ENCODE data around the gene PRICKLE3.

DNA sequence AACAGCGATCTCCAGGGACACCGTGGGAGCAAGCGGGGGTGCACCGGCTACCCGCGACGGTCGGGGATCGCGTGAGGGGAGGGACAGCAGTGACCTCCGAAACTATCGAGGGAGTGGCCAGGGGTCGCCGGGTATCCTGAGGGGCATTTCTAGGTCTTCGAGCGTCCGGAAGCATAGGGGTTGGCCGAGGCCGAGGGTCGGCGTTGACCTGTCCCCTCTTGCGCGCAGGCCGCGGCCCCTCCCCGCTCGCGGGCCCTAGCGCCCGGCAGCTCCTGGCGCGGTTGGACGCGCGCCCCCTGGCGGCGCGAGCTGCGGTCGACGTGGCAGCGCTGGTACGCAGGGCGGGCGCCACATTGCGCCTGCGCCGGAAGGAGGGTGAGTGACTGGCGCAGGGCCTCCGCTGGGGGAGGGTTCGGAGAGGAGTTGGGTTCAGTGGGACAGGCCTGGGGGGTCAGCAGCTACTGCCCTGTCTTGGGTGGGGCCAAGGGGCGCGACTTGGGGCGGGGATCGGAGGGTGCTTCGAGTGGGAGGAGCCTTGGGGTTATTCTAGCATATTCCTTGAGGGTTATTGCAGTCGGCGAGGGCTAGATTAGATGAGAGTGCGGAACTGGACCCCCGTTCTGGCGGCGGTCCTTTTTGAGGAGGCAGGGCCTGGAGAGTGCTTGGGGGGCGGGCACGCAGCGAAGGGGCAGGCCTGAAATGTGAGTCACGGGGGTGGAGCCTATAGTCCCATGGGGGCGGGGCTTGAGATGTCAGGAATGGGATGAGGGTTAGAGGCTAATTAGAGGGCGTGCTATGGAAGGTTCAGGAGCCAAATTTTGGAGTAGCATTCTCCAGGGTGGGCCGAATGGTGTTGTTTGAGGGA, 22.4 kb downstream of the PRICKLE3 start:
- TF ChIP-seq, protein P1, sequence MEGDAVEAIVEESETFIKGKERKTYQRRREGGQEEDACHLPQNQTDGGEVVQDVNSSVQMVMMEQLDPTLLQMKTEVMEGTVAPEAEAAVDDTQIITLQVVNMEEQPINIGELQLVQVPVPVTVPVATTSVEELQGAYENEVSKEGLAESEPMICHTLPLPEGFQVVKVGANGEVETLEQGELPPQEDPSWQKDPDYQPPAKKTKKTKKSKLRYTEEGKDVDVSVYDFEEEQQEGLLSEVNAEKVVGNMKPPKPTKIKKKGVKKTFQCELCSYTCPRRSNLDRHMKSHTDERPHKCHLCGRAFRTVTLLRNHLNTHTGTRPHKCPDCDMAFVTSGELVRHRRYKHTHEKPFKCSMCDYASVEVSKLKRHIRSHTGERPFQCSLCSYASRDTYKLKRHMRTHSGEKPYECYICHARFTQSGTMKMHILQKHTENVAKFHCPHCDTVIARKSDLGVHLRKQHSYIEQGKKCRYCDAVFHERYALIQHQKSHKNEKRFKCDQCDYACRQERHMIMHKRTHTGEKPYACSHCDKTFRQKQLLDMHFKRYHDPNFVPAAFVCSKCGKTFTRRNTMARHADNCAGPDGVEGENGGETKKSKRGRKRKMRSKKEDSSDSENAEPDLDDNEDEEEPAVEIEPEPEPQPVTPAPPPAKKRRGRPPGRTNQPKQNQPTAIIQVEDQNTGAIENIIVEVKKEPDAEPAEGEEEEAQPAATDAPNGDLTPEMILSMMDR (IDR thresholded peaks at IDR 0.05), result peak; percentile 82 to 97 (median 90)
- peak in 1 of 2 donors; percentile 60 for TF ChIP-seq EP300 (IDR thresholded peaks at IDR 0.05)
- TF ChIP-seq POLR2A (IDR thresholded peaks at IDR 0.05), result peak; percentile 52 to 77
